ENCODE data around the gene GJB1. TPM values are rescaled to one million over a fixed set of nuclear protein-coding genes. Genes with fewer than 3 reads are reported as not detected.
"Not testable (repeated sequence)": the region's sequence is repeated elsewhere in the genome, so short reads cannot be mapped to it uniquely, and the experiment has no call there.

The GJB1 gene
- total RNA-seq, 1 donor from 2014 or later = 1.7 TPM

DNA sequence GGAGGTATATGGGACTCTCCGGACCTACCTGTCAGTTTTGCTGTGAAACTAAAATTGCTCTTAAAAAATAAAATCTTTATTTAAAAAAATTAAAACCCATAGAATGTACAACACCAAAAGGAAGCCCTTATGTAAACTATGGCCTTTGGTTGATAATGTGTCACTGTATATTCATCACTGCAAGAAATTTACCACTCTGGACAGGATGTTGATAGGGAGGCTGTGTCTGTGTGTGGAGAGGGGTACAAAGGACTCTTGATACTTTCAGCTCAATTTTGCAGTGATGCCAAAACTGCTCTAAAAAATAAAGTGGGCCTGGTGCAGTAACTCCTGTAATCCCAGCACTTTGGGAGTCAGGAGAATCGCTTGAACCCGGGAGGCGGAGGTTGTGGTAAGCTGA lies 33.8 kb downstream of the GJB1 start:
- DNase-seq (no peak), ATAC-seq (no peak)
- H3K27ac ChIP-seq = no peak overlapping the region
- no peaks in the 10 kb centered on the region for H3K36me3 ChIP-seq
- H3K27me3 ChIP-seq (ENCODE audit: low read depth) = no peaks in the 10 kb centered on the region
- peaks cover 11% of the 10 kb centered on the region for H3K4me1 ChIP-seq
- TF ChIP-seq, protein P1, sequence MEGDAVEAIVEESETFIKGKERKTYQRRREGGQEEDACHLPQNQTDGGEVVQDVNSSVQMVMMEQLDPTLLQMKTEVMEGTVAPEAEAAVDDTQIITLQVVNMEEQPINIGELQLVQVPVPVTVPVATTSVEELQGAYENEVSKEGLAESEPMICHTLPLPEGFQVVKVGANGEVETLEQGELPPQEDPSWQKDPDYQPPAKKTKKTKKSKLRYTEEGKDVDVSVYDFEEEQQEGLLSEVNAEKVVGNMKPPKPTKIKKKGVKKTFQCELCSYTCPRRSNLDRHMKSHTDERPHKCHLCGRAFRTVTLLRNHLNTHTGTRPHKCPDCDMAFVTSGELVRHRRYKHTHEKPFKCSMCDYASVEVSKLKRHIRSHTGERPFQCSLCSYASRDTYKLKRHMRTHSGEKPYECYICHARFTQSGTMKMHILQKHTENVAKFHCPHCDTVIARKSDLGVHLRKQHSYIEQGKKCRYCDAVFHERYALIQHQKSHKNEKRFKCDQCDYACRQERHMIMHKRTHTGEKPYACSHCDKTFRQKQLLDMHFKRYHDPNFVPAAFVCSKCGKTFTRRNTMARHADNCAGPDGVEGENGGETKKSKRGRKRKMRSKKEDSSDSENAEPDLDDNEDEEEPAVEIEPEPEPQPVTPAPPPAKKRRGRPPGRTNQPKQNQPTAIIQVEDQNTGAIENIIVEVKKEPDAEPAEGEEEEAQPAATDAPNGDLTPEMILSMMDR (IDR thresholded peaks at IDR 0.05) = no peak
- no peak overlapping the region for H3K4me3 ChIP-seq
- intact Hi-C loops (cut with DNase I) = no loop called here
- H3K9me3 ChIP-seq = no peaks in the 10 kb centered on the region

DNA sequence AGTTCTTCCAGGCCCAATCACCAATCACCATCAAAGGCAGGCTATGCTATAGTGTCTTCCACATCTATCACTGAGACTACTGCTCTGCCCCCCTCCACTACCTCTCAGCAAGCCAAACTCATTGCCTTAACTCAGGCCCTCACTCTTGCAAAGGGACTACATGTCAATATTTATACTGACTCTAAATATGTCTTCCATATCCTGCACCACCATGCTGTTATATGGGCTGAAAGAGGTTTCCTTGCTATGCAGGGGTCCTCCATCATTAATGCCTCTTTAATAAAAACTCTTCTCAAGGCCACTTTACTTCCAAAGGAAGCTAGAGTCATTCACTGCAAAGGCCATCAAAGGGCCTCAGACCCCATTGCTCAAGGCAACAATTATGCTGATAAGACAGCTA lies 45.6 kb downstream of the GJB1 start:
- H3K4me3 ChIP-seq; H3K4me1 ChIP-seq; H3K27ac ChIP-seq; intact Hi-C loops (cut with DNase I); H3K36me3 ChIP-seq; DNase-seq; H3K9me3 ChIP-seq; ATAC-seq; H3K27me3 ChIP-seq (ENCODE audit: low read depth): not testable (repeated sequence)

GRCh38 chrX:71269801-71270395 lies 46.9 kb downstream of the GJB1 start:
- TF ChIP-seq, protein P1 (IDR thresholded peaks at IDR 0.05) = no peak
- Histone ChIP-seq H3K27me3 (ENCODE audit: low read depth) (no peaks in the 10 kb centered on the region), H3K4me1 (no peaks in the 10 kb centered on the region), H3K9me3 (no peaks in the 10 kb centered on the region), H3K4me3 (no peak overlapping the region), H3K36me3 (no peaks in the 10 kb centered on the region), H3K27ac (no peak overlapping the region)
- ATAC-seq (no peak), DNase-seq (no peak)
- intact Hi-C loops (cut with DNase I) = no loop called here

DNA sequence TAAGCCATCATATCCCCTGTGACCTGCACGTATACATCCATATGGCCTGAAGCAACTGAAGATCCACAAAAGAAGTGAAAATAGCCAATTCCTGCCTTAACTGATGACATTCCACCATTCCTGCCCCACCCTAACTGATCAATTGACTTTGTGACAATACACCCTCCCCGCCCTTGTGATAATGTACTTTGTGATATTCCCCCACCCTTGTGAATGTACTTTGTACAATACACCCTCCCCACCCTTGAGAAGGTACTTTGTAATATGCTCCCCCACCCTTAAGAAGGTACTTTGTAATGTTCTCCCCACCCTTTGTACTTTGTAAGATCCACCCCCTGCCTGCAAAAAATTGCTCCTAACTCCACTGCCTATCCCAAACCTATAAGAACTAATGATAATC lies 49.3 kb downstream of the GJB1 start:
- H3K27me3 ChIP-seq (ENCODE audit: low read depth); ATAC-seq; H3K27ac ChIP-seq: not testable (repeated sequence)

More for the DNA sequence above, 49.3 kb downstream of the GJB1 start:
- H3K9me3 ChIP-seq; DNase-seq; H3K4me3 ChIP-seq; H3K36me3 ChIP-seq; H3K4me1 ChIP-seq; intact Hi-C loops (cut with DNase I): not testable (repeated sequence)

Other genes with a start within 250 kb of the GJB1 start
- gene SNX12, start 154.9 kb upstream of the GJB1 start, total RNA-seq = 47.7 TPM
- 34.7 TPM for gene FOXO4, start 127.4 kb upstream of the GJB1 start, total RNA-seq
- gene CXorf65, start 116.5 kb upstream of the GJB1 start, total RNA-seq = not detected
- 33.1 TPM for gene IL2RG, start 111.6 kb upstream of the GJB1 start, total RNA-seq
- 48.4 TPM for gene MED12, start 104.6 kb upstream of the GJB1 start, total RNA-seq
- gene NLGN3, start 78.4 kb upstream of the GJB1 start, total RNA-seq = 1.3 TPM
- 23.2 TPM for gene ZMYM3, start 30.9 kb downstream of the GJB1 start, total RNA-seq
- gene NONO, start 60.4 kb downstream of the GJB1 start, total RNA-seq = 233 TPM
- 1.4 TPM for gene ITGB1BP2, start 78.5 kb downstream of the GJB1 start, total RNA-seq
- gene TAF1, start 143.1 kb downstream of the GJB1 start, total RNA-seq = 30.9 TPM